GOT3 (cell line): ENCODE results near the gene ZNF844.
"Not testable (repeated sequence)": the region's sequence is repeated elsewhere in the genome, so short reads cannot be mapped to it uniquely, and the experiment has no call there.

Source experiments
- DNase-seq: peaks from one replicate; lab custom pipeline; 2025; ENCODE audit warnings: mixed read lengths; lab: John Stamatoyannopoulos, UW

Gene ZNF844

DNA sequence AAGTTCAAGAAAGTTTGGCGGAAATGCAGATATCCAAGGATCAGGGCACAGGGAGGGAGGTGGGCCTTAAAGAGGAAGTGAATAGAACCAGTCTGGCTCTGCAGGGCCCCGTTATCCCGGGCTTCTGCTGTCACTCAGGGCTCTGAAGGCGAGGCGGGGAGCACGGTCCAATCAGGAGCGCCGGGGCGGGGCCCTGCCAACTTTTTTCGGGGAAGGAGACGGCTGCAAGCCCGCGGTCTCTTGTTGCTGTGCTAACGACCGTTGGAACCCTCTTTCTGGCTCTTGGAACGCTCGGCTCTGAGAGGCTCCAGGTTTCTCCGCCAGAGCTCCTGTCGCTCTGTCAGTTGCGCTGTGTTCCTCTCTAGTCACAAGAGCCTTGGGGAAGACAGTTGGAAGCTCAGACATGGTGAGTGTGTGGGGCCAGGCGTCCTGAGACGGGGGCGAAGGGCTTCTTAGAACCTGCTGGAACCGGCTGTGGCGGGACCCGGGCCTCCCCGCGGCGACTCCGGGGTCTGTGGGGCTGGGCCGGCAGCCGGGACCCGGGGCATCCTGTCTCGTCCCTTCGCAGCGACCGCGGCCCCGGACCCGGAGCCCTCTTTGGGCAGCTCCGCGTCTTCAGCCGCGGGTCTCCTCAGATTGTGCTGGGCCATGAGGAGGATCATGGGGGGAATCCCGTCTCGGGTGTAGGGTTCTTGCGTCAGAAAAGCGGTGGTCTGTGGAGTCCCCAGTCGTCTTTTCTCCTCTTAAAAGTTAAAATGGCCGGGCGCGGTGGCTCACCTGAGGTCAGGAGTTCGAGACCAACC, 27.7 kb downstream of the ZNF844 start:
- peak; percentile 48 for DNase-seq

DNA sequence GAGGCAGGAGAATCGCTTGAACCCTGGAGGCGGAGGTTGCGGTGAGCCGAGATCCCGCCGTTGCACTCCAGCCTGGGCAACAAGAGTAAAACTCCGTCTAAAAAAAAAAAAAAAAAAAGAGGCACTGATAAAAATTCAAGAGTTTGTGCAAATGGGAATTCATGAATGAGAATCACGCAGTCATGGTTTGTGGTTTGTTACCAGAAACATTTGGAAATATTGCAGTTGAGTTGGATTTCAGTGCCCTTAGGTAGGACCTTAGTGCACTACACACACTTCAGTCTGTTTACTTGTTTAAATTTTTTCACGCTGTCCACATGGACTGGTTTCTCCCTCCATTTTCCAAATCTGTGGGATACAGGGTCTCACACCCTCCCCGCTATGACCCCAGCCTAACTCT, 28.4 kb downstream of the ZNF844 start:
- no peak for DNase-seq

GRCh38 chr19:12093777-12094176, 29.2 kb downstream of the ZNF844 start:
- DNase-seq, result no peak

DNA sequence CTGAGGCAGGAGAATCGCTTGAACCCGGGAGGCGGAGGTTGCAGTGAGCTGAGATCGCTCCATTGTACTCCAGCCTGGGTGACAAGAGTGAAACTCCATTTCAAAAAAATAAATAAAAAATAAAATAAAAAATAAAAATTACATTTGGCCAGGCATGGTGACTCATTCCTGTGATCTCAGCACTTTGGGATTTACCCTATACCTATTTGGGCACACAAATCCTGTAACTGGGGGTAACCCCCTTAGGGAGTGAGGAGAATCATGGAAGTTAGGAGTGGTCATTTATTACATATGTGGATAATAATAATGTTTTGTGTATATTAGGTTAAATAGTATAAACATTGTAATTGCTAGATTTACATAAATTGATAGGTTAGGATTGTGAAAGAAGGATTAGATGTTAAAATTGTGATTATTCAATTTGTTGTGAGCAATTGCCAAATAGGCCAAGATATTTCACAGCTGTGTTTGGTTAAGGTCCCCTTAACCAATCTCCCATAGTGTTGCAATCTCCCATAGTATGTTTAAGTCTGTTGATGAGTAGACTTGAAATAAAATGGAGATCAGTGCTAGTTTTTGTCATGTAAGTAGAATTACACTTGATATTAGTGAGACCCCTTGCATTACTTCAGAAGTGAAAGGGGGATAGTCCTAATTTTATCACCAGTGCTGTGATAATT, 30.7 kb downstream of the ZNF844 start:
- no peak for DNase-seq

DNA sequence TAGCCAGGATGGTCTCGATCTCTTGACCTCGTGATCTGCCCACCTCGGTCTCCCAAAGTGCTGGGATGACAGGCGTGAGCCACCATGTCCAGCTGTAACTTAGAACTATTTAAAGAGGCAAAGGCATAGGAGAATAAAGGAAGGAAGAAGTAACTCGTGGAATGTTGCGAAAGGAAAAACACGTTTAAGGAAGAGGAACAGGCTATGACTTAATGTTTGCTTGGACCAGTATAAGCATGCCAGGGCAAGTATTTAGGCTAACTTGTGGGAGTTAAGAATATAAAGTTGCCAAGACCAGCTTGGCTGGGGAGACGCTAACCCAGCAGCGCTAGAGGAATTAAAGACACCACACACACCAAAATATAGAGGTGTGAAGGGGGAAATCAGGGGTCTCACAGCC, 33.5 kb downstream of the ZNF844 start:
- no peak for DNase-seq

DNA sequence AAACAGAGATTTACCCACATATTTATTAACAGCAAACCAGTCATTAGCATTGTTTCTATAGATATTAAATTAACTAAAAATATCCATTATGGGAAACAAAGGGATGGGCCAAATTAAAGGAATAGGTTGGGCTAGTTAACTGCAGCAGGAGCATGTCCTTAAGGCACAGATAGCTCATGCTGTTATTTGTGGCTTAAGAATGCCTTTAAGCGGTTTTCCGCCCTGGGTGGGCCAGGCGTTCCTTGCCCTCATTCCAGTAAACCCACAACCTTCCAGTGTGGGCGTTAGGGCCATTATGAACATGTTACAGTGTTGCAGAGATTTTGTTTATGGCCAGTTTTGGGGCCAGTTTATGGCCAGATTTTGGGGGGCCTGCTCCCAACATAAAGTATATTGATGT, 39.4 kb downstream of the ZNF844 start:
- DNase-seq, result not testable (repeated sequence)

DNA sequence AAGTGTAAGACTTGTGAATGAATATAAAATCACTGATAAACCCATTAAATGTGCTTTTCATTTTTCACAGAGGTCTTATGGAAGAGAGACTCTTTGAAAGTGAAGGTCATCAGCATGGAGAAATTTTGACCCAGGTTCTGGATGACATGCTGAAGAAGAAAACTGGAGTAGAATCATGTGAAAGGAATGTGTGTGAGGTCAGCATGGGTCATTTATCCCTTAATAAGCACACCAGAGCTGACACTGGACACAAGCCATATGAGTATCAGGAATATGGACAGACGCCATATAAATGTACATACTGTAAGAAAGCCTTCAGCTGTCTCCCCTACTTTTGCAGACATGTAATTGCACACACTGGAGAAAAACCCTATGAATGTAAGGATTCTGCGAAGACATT, 46.6 kb downstream of the ZNF844 start:
- no peak for DNase-seq

DNA sequence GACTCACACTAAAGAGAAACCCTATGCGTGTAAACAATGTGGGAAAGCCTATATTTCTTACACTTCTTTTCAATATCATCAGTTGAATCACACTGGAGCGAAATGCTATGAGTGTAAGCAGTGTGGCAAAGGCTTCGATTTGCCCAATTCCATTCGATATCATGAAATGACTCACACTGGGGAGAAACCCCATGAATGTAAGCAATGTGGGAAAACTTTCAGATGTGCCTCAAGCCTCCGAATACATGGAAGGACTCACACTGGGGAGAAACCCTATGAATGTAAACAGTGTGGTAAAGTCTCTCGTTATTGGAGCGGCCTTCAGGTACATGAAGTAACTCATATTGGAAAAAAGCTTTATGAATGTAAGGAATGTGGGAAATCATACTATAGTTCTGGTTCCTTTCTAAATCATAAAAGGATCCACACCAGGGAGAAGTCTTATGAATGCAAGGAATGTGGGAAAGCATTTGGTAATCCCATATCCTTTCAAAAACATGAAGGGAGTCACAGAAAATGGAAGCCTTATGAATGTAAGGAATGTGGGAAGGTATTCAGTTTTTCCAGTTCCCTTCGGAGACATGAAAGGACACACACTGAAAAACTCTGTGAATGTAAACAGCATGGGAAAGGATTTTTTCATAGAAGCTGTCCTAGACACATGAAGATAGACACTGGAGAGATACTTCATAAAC, 47.6 kb downstream of the ZNF844 start:
- DNase-seq, result no peak

- DNase-seq, result no peak
Observed at GRCh38 chr19:12112701-12113100, 48.2 kb downstream of the ZNF844 start.

DNA sequence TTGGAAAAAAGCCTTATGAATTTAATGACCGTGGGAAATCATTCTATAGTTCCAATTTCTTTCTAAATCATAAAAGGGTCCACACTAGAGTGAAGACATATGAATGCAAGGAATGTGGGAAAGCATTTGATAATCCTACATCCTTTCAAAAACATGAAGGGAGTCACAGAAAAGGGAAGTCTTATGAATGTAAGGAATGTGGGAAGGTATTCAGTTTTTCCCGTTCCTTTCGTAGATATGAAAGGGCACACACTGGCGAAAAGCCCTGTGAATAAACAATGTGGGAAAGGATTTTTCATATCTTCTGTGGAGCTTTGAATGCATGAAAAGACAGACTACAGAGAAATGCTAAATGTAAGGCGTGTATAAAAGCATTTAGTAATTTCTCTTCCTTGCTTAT, 48.6 kb downstream of the ZNF844 start:
- DNase-seq, result no peak

GRCh38 chr19:12117201-12117970, 52.9 kb downstream of the ZNF844 start:
- no peak for DNase-seq

GRCh38 chr19:12126707-12127106, 62.2 kb downstream of the ZNF844 start:
- DNase-seq, result no peak
